H9 (cell line): Measurements from ENCODE around the gene TMEM30B. TPM values are rescaled to one million over a fixed set of nuclear protein-coding genes. Genes with fewer than 3 reads are reported as not detected.
A peak's percentile ranks its signal among the peaks of the same experiment; 100 is the strongest.

Experiments used
- DNase-seq: peaks from one replicate; pipeline ENCODE4 v3.0.0-alpha.2; 2017
- H2AFZ ChIP-seq: one replicate; pipeline ENCODE4 v1.6.1; 2013; ENCODE audit warnings: mild to moderate bottlenecking, low read length, control low read depth, moderate library complexity
- H2AK5ac ChIP-seq: 2 replicates; pipeline ENCODE4 v1.6.1; 2013; ENCODE audit warnings: low read length, control low read depth, mixed read lengths; ENCODE audit not compliant: insufficient read length
- H2BK120ac ChIP-seq: one replicate; pipeline ENCODE4 v1.6.1; 2013; ENCODE audit warnings: low read depth, mild to moderate bottlenecking, low read length, control low read depth, inconsistent platforms; ENCODE audit not compliant: poor library complexity, severe bottlenecking
- H2BK12ac ChIP-seq: 2 replicates; pipeline ENCODE4 v1.6.1; 2013; ENCODE audit warnings: low read length, control low read depth, mixed read lengths, low read depth; ENCODE audit not compliant: insufficient read length
- H2BK15ac ChIP-seq: 2 replicates; pipeline ENCODE4 v1.6.1; 2013; ENCODE audit warnings: low read depth, low read length, control low read depth
- H2BK20ac ChIP-seq: one replicate; pipeline ENCODE4 v1.6.1; 2013; ENCODE audit warnings: low read depth, mild to moderate bottlenecking, low read length, control low read depth, inconsistent platforms; ENCODE audit not compliant: poor library complexity, severe bottlenecking
- H2BK5ac ChIP-seq: 2 replicates; pipeline ENCODE4 v1.6.1; 2013; ENCODE audit warnings: low read length, control low read depth, mixed read lengths; ENCODE audit not compliant: insufficient read length
- H3K14ac ChIP-seq: 2 replicates; pipeline ENCODE4 v1.6.1; 2013; ENCODE audit warnings: low read length, control low read depth; ENCODE audit not compliant: insufficient read depth
- H3K18ac ChIP-seq: 2 replicates; pipeline ENCODE4 v1.6.1; 2013; ENCODE audit warnings: low read depth, mild to moderate bottlenecking, mixed read lengths, low read length, control low read depth; ENCODE audit not compliant: insufficient read length
- H3K23ac ChIP-seq: 2 replicates; pipeline ENCODE4 v1.6.1; 2013; ENCODE audit warnings: low read length, control low read depth, mixed read lengths, low read depth; ENCODE audit not compliant: insufficient read length
- H3K23me2 ChIP-seq: 2 replicates; pipeline ENCODE4 v1.6.1; 2013; ENCODE audit warnings: low read depth, mild to moderate bottlenecking, mixed read lengths, low read length, control low read depth; ENCODE audit not compliant: insufficient read length, poor library complexity, severe bottlenecking
- H3K27ac ChIP-seq: 2 replicates; pipeline ENCODE4 v1.5.1; 2013; ENCODE audit warnings: low read length, control low read depth, mixed read lengths, low read depth; ENCODE audit not compliant: insufficient read length
- H3K27me3 ChIP-seq: 2 replicates; pipeline ENCODE4 v1.6.1; 2013; ENCODE audit warnings: low read length, control low read depth, inconsistent platforms; ENCODE audit not compliant: insufficient read depth
- H3K4ac ChIP-seq: 2 replicates; pipeline ENCODE4 v1.6.1; 2013; ENCODE audit warnings: low read depth, mild to moderate bottlenecking, control low read depth, inconsistent platforms, low read length, moderate library complexity
- H3K4me1 ChIP-seq: 2 replicates; pipeline ENCODE4 v1.6.1; 2013; ENCODE audit warnings: low read length, control low read depth, inconsistent platforms; ENCODE audit not compliant: insufficient read depth
- H3K4me2 ChIP-seq: 2 replicates; pipeline ENCODE4 v1.6.1; 2013; ENCODE audit warnings: low read length, control low read depth, mixed read lengths; ENCODE audit not compliant: insufficient read length, insufficient read depth
- H3K56ac ChIP-seq: 2 replicates; pipeline ENCODE4 v1.6.1; 2013; ENCODE audit warnings: low read depth, mild to moderate bottlenecking, mixed read lengths, low read length, control low read depth; ENCODE audit not compliant: insufficient read length
- H3K79me1 ChIP-seq: 2 replicates; pipeline ENCODE4 v1.6.1; 2013; ENCODE audit warnings: low read depth, mild to moderate bottlenecking, moderate library complexity, low read length, control low read depth, inconsistent platforms; ENCODE audit not compliant: insufficient read depth, poor library complexity, severe bottlenecking
- H3K79me2 ChIP-seq: 2 replicates; pipeline ENCODE4 v1.6.1; 2013; ENCODE audit warnings: low read length, control low read depth, inconsistent platforms; ENCODE audit not compliant: insufficient read depth
- H3K9ac ChIP-seq: 2 replicates; pipeline ENCODE4 v1.6.1; 2013; ENCODE audit warnings: low read length, control low read depth, mixed read lengths; ENCODE audit not compliant: insufficient read length; ENCODE audit errors: extremely low read depth
- H3K9me3 ChIP-seq: one replicate; pipeline ENCODE4 v1.6.1; 2013; ENCODE audit warnings: low read depth, low read length, inconsistent platforms; ENCODE audit not compliant: control insufficient read depth
- H3T11ph ChIP-seq: one replicate; pipeline ENCODE4 v1.6.1; 2013; ENCODE audit warnings: mild to moderate bottlenecking, low read length, control low read depth, inconsistent platforms
- H4K20me1 ChIP-seq: one replicate; pipeline ENCODE4 v1.6.1; 2013; ENCODE audit not compliant: control insufficient read depth, insufficient read length, insufficient read depth
- H4K5ac ChIP-seq: 2 replicates; pipeline ENCODE4 v1.6.1; 2013; ENCODE audit warnings: low read depth, mild to moderate bottlenecking, mixed read lengths, low read length, control low read depth; ENCODE audit not compliant: insufficient read length
- H4K8ac ChIP-seq: replicated peaks from 2 replicates; pipeline ENCODE4 v1.6.1; 2013; ENCODE audit warnings: low read length, control low read depth, mixed read lengths, low read depth; ENCODE audit not compliant: insufficient read length
- H4K91ac ChIP-seq: 2 replicates; pipeline ENCODE4 v1.6.1; 2013; ENCODE audit warnings: low read depth, mild to moderate bottlenecking, moderate library complexity, mixed read lengths, low read length, control low read depth; ENCODE audit not compliant: insufficient read length
- H3K27ac Mint-ChIP-seq, 3 experiments: 2 replicates in 2 of 3; 3 replicates in 1 of 3; pipeline ENCODE4 v1.8.0; 2020 to 2021; ENCODE audit warnings: mixed read lengths in 3 of 3, mild to moderate bottlenecking in 1 of 3, moderate library complexity in 1 of 3
- H3K27me3 Mint-ChIP-seq: 2 replicates; pipeline ENCODE4 v1.8.0; 2021; ENCODE audit warnings: low read depth, mild to moderate bottlenecking, moderate library complexity, mixed read lengths
- H3K36me3 Mint-ChIP-seq, 3 experiments: 2 replicates in 2 of 3; 3 replicates in 1 of 3; pipeline ENCODE4 v1.8.0; 2020 to 2021; ENCODE audit warnings: low read depth in 3 of 3, mixed read lengths in 3 of 3; ENCODE audit not compliant: insufficient read depth in 1 of 3
- H3K4me1 Mint-ChIP-seq, 2 experiments: 2 replicates each; pipeline ENCODE4 v1.8.0; 2020; ENCODE audit warnings: mixed read lengths in 2 of 2
- H3K4me3 Mint-ChIP-seq, 2 experiments: 2 replicates in 1 of 2; 3 replicates in 1 of 2; pipeline ENCODE4 v1.8.0; 2020 to 2021; ENCODE audit warnings: mild to moderate bottlenecking in 2 of 2, mixed read lengths in 2 of 2, moderate library complexity in 1 of 2
- H3K9me3 Mint-ChIP-seq, 2 experiments: 2 replicates in 1 of 2; 3 replicates in 1 of 2; pipeline ENCODE4 v1.8.0; 2020; ENCODE audit warnings: mild to moderate bottlenecking in 2 of 2, mixed read lengths in 2 of 2, moderate library complexity in 1 of 2
- CTCF ChIP-seq: fragments of 200-600 bp; sonication (generic); conservative IDR thresholded peaks from 3 replicates; pipeline ENCODE4 v1.8.0; 2021; ENCODE audit warnings: antibody characterized with exemption, mild to moderate bottlenecking
- WGBS: extraction: QIAGEN DNeasy Blood & Tissue Kit; methylation state at CpG from one replicate; pipeline ENCODE4 v1.1.7; 2013; ENCODE audit warnings: missing lambda C conversion rate, low lambda C conversion rate, mixed read lengths; ENCODE audit not compliant: insufficient read length; ENCODE audit errors: extremely low coverage; 5-methylcytosine and 5-hydroxymethylcytosine counted together
- total RNA-seq: library from RNA; stranded (reverse); gene quantifications from 2 replicates; pipeline ENCODE4 v1.2.1, GENCODE V29; 2021

TMEM30B gene
- total RNA-seq, 1 experiment from 2014 or later: 12.2 TPM

DNA sequence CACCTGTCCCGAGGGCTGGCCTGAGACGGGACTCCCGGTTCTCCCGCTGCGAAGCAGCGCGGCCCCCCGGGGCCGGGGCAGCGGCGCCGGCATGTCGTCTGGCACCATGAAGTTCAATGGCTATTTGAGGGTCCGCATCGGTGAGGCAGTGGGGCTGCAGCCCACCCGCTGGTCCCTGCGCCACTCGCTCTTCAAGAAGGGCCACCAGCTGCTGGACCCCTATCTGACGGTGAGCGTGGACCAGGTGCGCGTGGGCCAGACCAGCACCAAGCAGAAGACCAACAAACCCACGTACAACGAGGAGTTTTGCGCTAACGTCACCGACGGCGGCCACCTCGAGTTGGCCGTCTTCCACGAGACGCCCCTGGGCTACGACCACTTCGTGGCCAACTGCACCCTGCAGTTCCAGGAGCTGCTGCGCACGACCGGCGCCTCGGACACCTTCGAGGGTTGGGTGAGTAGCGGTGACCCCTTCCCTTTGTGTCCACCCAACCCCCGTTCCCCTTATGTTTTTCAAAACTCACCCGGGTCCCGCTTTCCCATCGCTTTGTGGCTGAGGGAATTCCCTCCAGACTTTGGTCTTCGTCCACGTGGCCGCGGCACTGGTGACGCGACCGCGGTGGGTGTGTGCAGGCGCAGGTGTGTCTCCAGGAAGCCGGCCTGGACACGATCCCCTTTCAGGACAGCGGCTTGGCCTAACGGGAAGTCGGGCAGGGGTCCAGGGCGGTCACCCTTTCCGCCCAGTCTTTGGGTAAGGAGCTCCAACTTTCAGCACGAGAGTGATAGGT is 41.1 kb upstream of the TMEM30B start:
- H3K79me2 ChIP-seq: no peaks in the 10 kb centered on the region
- no peaks in the 10 kb centered on the region for H4K20me1 ChIP-seq
- H3K9ac ChIP-seq: no peak overlapping the region
- H2AFZ ChIP-seq: no peak overlapping the region
- peak overlapping the region; percentile 71 to 85 for H3K4me3 Mint-ChIP-seq
- no peak overlapping the region for H2BK5ac ChIP-seq
- H3K36me3 Mint-ChIP-seq: peaks cover 2 to 16% (median 8%) of the 10 kb centered on the region in 3 experiments; a peak in 5 of 7 replicates
- peaks cover 31% of the 10 kb centered on the region for H3K27me3 Mint-ChIP-seq
- TF ChIP-seq CTCF: no peak
- H3K23me2 ChIP-seq: peaks cover 16% of the 10 kb centered on the region
- no peak overlapping the region for H2BK15ac ChIP-seq
- peaks cover 2% of the 10 kb centered on the region; the same call in 1 of the 2 replicates for H3K4me1 ChIP-seq
- no CpG with 5 or more reads among the region's 63 CpGs for WGBS
- DNase-seq: peak; percentile 38
- no peak overlapping the region for H4K91ac ChIP-seq
- no peak overlapping the region for H2BK20ac ChIP-seq
- H3K4me2 ChIP-seq: peak overlapping the region; percentile 87
- peaks cover 6 to 9% of the 10 kb centered on the region in 2 experiments; a peak in 4 of 5 replicates for H3K9me3 Mint-ChIP-seq
- H3K27me3 ChIP-seq: peaks cover 12% of the 10 kb centered on the region; the same call in 1 of the 2 replicates
- no peak overlapping the region for H4K8ac ChIP-seq
- no peaks in the 10 kb centered on the region for H3K9me3 ChIP-seq
- H3K4me1 Mint-ChIP-seq: peaks cover 16 to 20% of the 10 kb centered on the region in 2 experiments
- no peak overlapping the region for H4K5ac ChIP-seq
- no peak overlapping the region for H2AK5ac ChIP-seq
- H3K27ac Mint-ChIP-seq: no peak overlapping the region
- H3K27ac ChIP-seq: no peak overlapping the region
- H3T11ph ChIP-seq: no peak overlapping the region
- no peak overlapping the region for H3K23ac ChIP-seq
- no peak overlapping the region for H3K14ac ChIP-seq
- no peak overlapping the region for H3K56ac ChIP-seq
- no peak overlapping the region for H3K18ac ChIP-seq
- no peak overlapping the region for H2BK120ac ChIP-seq
- H2BK12ac ChIP-seq: no peak overlapping the region
- no peaks in the 10 kb centered on the region for H3K79me1 ChIP-seq
- H3K4ac ChIP-seq: no peak overlapping the region
